H1 (cell line): Measurements from ENCODE around the gene NCOA5. TPM values are rescaled to one million over a fixed set of nuclear protein-coding genes. Genes with fewer than 3 reads are reported as not detected.

Experiments used
- EGR1 ChIP-seq: IDR thresholded peaks from 2 replicates; pipeline ENCODE4 v1.6.1; 2011; ENCODE audit warnings: low read depth, low read length, borderline replicate concordance
- KDM4A ChIP-seq: IDR thresholded peaks from one replicate; pipeline ENCODE4 v1.7.1; 2012; ENCODE audit warnings: low read depth, mild to moderate bottlenecking, moderate library complexity, low read length, inconsistent platforms; ENCODE audit not compliant: severe bottlenecking
- RFX5 ChIP-seq: IDR thresholded peaks from 2 replicates; pipeline ENCODE4 v1.6.1; 2011; ENCODE audit warnings: low read depth, low read length, improper control_type of control experiment, borderline replicate concordance
- RNF2 ChIP-seq: fragments of 200-900, 300-1000 bp; sonication (generic); IDR thresholded peaks from 2 replicates; pipeline ENCODE4 v1.7.1; 2016; ENCODE audit warnings: borderline replicate concordance, low read depth, mild to moderate bottlenecking, antibody characterized with exemption, low read length; ENCODE audit not compliant: poor library complexity, severe bottlenecking; ENCODE audit errors: missing control alignments
- polyA plus RNA-seq, 7 experiments: library from polyadenylated mRNA; depleted of rRNA in 3 of 7; stranded (reverse) in 5 of 7; unstranded in 2 of 7; fragments of >200 nt in 5 of 7; fragments of 200-250 nt in 2 of 7; gene quantifications; 1 replicate in 5 of 7; 2 replicates in 1 of 7; 4 replicates in 1 of 7; pipeline versions ENCODE4 v1.2.1 to v1.2.3, GENCODE V29; 2011 to 2013; ENCODE audit warnings: missing spikeins in 2 of 7, mixed read lengths in 2 of 7
- total RNA-seq: library from RNA; stranded (reverse); fragmentation: NEBNext Ultra II Directional; extraction: Animal tissue kit (Norgen Biotek cat#: 25700); gene quantifications from 2 replicates; pipeline ENCODE4 v1.2.1, GENCODE V29; 2021
- TF ChIP-seq, protein P1 (sequence below): fragments of 300-600 bp; sonication (generic); IDR thresholded peaks from 2 replicates; pipeline ENCODE4 v1.7.1; 2012; ENCODE audit warnings: low read length, moderate library complexity, mild to moderate bottlenecking, inconsistent platforms; ENCODE audit not compliant: insufficient replicate concordance

The NCOA5 gene
- total and polyA plus RNA-seq, 2 of the 8 experiments (the other 6 are each of a cell fraction or from before 2014, with no cell fraction given), result 20.4 to 29.0 TPM

DNA sequence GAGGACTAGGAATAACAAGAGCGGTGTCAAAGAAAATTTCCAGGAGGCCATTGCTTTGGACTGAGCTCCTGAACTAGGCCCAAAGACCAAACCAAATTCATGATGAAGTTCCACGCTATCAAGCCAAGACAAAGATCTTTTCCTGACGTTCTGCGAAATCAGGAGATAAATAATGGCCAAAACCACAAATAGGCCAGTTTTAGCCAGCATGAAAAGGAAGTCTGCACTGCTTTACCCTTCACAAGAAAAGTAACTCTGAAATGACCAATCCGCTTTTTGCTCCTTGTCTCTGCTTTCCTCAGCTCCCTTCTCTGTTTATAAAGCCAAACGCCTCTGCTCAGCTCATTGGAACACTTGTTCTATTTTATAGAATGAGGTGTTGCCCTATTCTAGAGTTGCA, 6.7 kb downstream of the NCOA5 start (continued):
- TF ChIP-seq, protein P1, sequence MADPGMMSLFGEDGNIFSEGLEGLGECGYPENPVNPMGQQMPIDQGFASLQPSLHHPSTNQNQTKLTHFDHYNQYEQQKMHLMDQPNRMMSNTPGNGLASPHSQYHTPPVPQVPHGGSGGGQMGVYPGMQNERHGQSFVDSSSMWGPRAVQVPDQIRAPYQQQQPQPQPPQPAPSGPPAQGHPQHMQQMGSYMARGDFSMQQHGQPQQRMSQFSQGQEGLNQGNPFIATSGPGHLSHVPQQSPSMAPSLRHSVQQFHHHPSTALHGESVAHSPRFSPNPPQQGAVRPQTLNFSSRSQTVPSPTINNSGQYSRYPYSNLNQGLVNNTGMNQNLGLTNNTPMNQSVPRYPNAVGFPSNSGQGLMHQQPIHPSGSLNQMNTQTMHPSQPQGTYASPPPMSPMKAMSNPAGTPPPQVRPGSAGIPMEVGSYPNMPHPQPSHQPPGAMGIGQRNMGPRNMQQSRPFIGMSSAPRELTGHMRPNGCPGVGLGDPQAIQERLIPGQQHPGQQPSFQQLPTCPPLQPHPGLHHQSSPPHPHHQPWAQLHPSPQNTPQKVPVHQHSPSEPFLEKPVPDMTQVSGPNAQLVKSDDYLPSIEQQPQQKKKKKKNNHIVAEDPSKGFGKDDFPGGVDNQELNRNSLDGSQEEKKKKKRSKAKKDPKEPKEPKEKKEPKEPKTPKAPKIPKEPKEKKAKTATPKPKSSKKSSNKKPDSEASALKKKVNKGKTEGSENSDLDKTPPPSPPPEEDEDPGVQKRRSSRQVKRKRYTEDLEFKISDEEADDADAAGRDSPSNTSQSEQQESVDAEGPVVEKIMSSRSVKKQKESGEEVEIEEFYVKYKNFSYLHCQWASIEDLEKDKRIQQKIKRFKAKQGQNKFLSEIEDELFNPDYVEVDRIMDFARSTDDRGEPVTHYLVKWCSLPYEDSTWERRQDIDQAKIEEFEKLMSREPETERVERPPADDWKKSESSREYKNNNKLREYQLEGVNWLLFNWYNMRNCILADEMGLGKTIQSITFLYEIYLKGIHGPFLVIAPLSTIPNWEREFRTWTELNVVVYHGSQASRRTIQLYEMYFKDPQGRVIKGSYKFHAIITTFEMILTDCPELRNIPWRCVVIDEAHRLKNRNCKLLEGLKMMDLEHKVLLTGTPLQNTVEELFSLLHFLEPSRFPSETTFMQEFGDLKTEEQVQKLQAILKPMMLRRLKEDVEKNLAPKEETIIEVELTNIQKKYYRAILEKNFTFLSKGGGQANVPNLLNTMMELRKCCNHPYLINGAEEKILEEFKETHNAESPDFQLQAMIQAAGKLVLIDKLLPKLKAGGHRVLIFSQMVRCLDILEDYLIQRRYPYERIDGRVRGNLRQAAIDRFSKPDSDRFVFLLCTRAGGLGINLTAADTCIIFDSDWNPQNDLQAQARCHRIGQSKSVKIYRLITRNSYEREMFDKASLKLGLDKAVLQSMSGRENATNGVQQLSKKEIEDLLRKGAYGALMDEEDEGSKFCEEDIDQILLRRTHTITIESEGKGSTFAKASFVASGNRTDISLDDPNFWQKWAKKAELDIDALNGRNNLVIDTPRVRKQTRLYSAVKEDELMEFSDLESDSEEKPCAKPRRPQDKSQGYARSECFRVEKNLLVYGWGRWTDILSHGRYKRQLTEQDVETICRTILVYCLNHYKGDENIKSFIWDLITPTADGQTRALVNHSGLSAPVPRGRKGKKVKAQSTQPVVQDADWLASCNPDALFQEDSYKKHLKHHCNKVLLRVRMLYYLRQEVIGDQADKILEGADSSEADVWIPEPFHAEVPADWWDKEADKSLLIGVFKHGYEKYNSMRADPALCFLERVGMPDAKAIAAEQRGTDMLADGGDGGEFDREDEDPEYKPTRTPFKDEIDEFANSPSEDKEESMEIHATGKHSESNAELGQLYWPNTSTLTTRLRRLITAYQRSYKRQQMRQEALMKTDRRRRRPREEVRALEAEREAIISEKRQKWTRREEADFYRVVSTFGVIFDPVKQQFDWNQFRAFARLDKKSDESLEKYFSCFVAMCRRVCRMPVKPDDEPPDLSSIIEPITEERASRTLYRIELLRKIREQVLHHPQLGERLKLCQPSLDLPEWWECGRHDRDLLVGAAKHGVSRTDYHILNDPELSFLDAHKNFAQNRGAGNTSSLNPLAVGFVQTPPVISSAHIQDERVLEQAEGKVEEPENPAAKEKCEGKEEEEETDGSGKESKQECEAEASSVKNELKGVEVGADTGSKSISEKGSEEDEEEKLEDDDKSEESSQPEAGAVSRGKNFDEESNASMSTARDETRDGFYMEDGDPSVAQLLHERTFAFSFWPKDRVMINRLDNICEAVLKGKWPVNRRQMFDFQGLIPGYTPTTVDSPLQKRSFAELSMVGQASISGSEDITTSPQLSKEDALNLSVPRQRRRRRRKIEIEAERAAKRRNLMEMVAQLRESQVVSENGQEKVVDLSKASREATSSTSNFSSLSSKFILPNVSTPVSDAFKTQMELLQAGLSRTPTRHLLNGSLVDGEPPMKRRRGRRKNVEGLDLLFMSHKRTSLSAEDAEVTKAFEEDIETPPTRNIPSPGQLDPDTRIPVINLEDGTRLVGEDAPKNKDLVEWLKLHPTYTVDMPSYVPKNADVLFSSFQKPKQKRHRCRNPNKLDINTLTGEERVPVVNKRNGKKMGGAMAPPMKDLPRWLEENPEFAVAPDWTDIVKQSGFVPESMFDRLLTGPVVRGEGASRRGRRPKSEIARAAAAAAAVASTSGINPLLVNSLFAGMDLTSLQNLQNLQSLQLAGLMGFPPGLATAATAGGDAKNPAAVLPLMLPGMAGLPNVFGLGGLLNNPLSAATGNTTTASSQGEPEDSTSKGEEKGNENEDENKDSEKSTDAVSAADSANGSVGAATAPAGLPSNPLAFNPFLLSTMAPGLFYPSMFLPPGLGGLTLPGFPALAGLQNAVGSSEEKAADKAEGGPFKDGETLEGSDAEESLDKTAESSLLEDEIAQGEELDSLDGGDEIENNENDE, result no peak
- TF ChIP-seq RNF2 (no peak), EGR1 (no peak), RFX5 (no peak), KDM4A (no peak)
- TF ChIP-seq, all 59 proteins: peak for 0
